BJ (cell line): Measurements from ENCODE around the gene ACOXL. TPM values are rescaled to one million over a fixed set of nuclear protein-coding genes. Genes with fewer than 3 reads are reported as not detected.

Source experiments
- CTCF ChIA-PET: fragments of 350-600 bp; formaldehyde crosslinking; extraction: SDS; loops from one replicate; lab custom pipeline; 2021; ENCODE audit warnings: antibody characterized with exemption, inconsistent platforms; lab: Yijun Ruan, JAX
- POLR2A ChIA-PET: fragments of 300-600 bp; sonication (Branson Sonifier 250); formaldehyde crosslinking; extraction: SDS; loops from one replicate; lab custom pipeline; 2021; ENCODE audit warnings: antibody characterized with exemption; lab: Charles Lee
- DNase-seq: peaks from one replicate; pipeline ENCODE4 v3.0.0-alpha.2; 2011; ENCODE audit warnings: low read depth
- H3K27me3 ChIP-seq: 2 replicates; pipeline ENCODE4 v1.6.0; 2011; ENCODE audit warnings: low read length; ENCODE audit not compliant: control insufficient read depth, insufficient read depth
- H3K36me3 ChIP-seq: 2 replicates; pipeline ENCODE4 v1.5.1; 2011; ENCODE audit warnings: low read length; ENCODE audit not compliant: control insufficient read depth, insufficient read depth
- H3K4me3 ChIP-seq: 2 replicates; pipeline ENCODE4 v1.5.1; 2011; ENCODE audit warnings: low read depth, mild to moderate bottlenecking, control low read depth, low read length
- CTCF ChIP-seq: IDR thresholded peaks from 2 replicates; pipeline ENCODE4 v1.5.1; 2011; ENCODE audit warnings: low read depth, mild to moderate bottlenecking, control low read depth, inconsistent platforms, low read length, moderate library complexity; ENCODE audit not compliant: insufficient read depth
- polyA plus RNA-seq: library from polyadenylated mRNA; depleted of rRNA; stranded (reverse); fragments of >200 nt; gene quantifications from 2 replicates; pipeline ENCODE4 v1.2.3, GENCODE V29; 2011

Gene ACOXL
- polyA plus RNA-seq, 1 experiment = not detected

GRCh38 chr2:111034606-111035005 lies 302.2 kb downstream of the ACOXL start:
- H3K4me3 ChIP-seq = no peak overlapping the region
- H3K36me3 ChIP-seq = no peaks in the 10 kb centered on the region
- DNase-seq = no peak
- POLR2A ChIA-PET = no interaction called here
- CTCF ChIA-PET = no interaction called here
- no peak for TF ChIP-seq CTCF
- peaks cover 26% of the 10 kb centered on the region for H3K27me3 ChIP-seq

DNA sequence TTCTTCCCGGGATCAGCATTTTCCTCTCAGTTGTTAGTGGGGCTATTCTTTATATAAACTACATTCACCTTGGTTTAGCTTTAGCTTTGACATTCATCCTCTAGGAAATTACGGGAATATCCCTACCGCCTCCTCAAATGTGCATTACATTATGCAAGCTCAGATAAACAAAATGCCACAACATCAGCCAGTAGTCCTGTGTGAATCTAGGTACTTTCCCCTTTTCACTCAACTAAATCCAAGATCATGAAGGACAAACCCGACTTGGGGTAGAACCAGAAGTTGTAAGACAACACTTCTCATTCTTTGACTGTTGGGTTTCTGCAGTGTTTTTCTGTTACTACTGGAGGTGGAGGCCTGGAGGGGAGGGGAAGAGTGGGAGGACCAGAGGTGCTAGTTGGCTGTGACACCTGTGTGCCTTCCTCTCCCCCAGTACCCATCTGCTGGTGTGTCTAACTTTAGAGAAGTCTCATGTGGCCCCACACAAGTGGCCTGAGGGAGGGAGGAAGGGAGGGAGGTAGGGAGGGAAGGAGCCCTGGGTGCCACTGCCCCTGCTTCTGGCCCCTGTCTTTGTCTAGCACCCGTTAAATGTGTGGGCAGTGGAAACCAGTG lies 303.6 kb downstream of the ACOXL start:
- peaks cover 20% of the 10 kb centered on the region for H3K27me3 ChIP-seq
- TF ChIP-seq CTCF = no peak
- ChIA-PET CTCF (no interaction called here), POLR2A (no interaction called here)
- H3K4me3 ChIP-seq = no peak overlapping the region
- no peaks in the 10 kb centered on the region for H3K36me3 ChIP-seq
- DNase-seq = no peak

DNA sequence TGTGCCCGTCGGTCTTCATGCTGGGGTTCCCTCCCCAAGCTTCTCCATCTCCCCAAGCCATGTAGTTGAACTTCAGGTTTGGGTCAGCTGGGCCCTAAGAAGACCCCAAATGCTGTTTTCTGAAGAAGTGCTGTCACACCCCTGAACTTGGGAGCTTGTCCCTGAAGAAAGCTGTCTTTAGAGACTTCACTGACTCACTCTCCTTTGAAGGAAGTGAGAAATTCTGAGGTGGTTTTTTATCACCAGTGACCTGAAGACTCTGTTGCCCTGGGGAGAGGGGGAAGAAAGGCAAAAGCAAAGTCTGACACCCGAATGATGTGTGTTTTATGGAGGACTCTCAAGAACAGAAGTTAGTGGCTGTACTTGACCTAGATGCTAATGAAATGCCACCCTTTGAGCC lies 304.8 kb downstream of the ACOXL start:
- ChIA-PET POLR2A (no interaction called here), CTCF (no interaction called here)
- Histone ChIP-seq H3K36me3 (no peaks in the 10 kb centered on the region), H3K4me3 (no peak overlapping the region), H3K27me3 (peaks cover 21% of the 10 kb centered on the region)
- no peak for TF ChIP-seq CTCF
- DNase-seq = no peak

DNA sequence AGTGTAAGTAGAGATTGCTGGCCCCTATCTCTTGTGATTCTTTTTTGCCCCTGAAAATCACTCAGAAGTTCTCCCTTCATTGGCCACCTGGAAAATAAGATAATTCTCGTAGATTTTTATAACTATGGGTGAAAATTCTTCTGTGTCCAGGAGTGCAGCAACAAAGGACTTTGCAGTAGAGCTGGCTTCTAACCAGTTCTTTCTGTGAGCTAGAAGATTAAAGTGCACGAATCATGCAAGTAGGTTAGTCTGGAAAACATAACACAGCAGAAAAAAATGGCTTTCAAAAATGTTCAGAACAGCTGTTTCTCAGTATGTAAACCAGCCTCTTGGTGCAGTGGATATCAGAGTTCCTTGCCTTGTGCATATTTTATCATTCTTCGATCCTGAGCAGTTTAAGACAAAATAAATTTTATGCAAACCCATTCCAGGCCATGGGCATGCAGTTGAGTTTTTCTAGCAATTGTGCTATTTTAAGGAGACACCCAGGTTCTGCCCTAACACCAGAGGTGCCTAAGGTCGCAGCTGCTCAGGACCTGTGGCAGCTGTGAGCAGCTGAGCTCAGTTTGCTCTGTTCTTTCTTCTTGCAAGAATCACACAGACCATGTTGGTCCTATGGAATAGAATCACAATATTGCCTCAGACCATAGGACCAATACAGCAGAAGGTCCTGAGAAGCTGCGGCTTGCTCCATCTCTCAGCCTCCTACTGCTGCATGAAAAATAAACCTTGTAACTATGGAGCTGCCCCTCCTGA lies 307.4 kb downstream of the ACOXL start:
- H3K27me3 ChIP-seq = peaks cover 26% of the 10 kb centered on the region
- CTCF ChIA-PET = no interaction called here
- POLR2A ChIA-PET = no interaction called here

More for the DNA sequence above, 307.4 kb downstream of the ACOXL start:
- Histone ChIP-seq H3K4me3 (no peak overlapping the region), H3K36me3 (no peaks in the 10 kb centered on the region)
- no peak for DNase-seq
- no peak for TF ChIP-seq CTCF
